Nephron progenitor cell (in vitro differentiated cells): Measurements from ENCODE around the gene PRDM2.

ENCODE experiments used
- DNase-seq: peaks from one replicate; pipeline ENCODE4 v3.0.0; 2021
- H3K27ac Mint-ChIP-seq: 2 replicates; pipeline ENCODE4 v1.8.0; 2021; ENCODE audit warnings: mild to moderate bottlenecking, moderate library complexity, mixed read lengths
- H3K27me3 Mint-ChIP-seq: 2 replicates; pipeline ENCODE4 v1.8.0; 2021; ENCODE audit warnings: mild to moderate bottlenecking, low read depth, mixed read lengths; ENCODE audit not compliant: poor library complexity
- H3K36me3 Mint-ChIP-seq: 2 replicates; pipeline ENCODE4 v1.8.0; 2021; ENCODE audit warnings: low read depth, mixed read lengths
- H3K4me1 Mint-ChIP-seq: 2 replicates; pipeline ENCODE4 v1.8.0; 2021; ENCODE audit warnings: mixed read lengths
- H3K4me3 Mint-ChIP-seq: 2 replicates; pipeline ENCODE4 v1.8.0; 2021; ENCODE audit warnings: mild to moderate bottlenecking, moderate library complexity, mixed read lengths
- H3K9me3 Mint-ChIP-seq: 2 replicates; pipeline ENCODE4 v1.8.0; 2021; ENCODE audit warnings: mild to moderate bottlenecking, moderate library complexity, mixed read lengths
- CTCF ChIP-seq: fragments of 200-600 bp; sonication (generic); IDR thresholded peaks from 2 replicates; pipeline ENCODE4 v1.5.0; 2021; ENCODE audit warnings: antibody characterized with exemption

Gene PRDM2

GRCh38 chr1:13830170-13830569, 130.2 kb downstream of the PRDM2 start:
- no peaks in the 10 kb centered on the region for H3K4me1 Mint-ChIP-seq
- H3K4me3 Mint-ChIP-seq: no peak overlapping the region
- H3K9me3 Mint-ChIP-seq: peaks cover 5% of the 10 kb centered on the region
- peaks cover 42% of the 10 kb centered on the region for H3K27me3 Mint-ChIP-seq
- no peak for TF ChIP-seq CTCF
- DNase-seq: no peak
- no peak overlapping the region for H3K27ac Mint-ChIP-seq
- peaks cover 8% of the 10 kb centered on the region for H3K36me3 Mint-ChIP-seq

- no peak overlapping the region for H3K27ac Mint-ChIP-seq
- no peak for DNase-seq
- no peaks in the 10 kb centered on the region for H3K4me1 Mint-ChIP-seq
- H3K9me3 Mint-ChIP-seq: peaks cover 2% of the 10 kb centered on the region
- no peak overlapping the region for H3K4me3 Mint-ChIP-seq
- no peak for TF ChIP-seq CTCF
- H3K36me3 Mint-ChIP-seq: peaks cover 4% of the 10 kb centered on the region
- peaks cover 47% of the 10 kb centered on the region for H3K27me3 Mint-ChIP-seq
These were observed 130.8 kb downstream of the PRDM2 start for GRCh38 chr1:13830616-13831280.

- Mint-ChIP-seq H3K36me3 (no peaks in the 10 kb centered on the region), H3K4me1 (no peaks in the 10 kb centered on the region), H3K4me3 (no peak overlapping the region), H3K27ac (no peak overlapping the region), H3K27me3 (peaks cover 53% of the 10 kb centered on the region), H3K9me3 (no peaks in the 10 kb centered on the region)
- no peak for DNase-seq
- TF ChIP-seq CTCF: no peak
These were observed 132.1 kb downstream of the PRDM2 start for GRCh38 chr1:13832100-13832499.

GRCh38 chr1:13832536-13832935, 132.5 kb downstream of the PRDM2 start:
- no peak for TF ChIP-seq CTCF
- Mint-ChIP-seq H3K27ac (no peak overlapping the region), H3K4me1 (no peaks in the 10 kb centered on the region), H3K9me3 (no peaks in the 10 kb centered on the region), H3K36me3 (no peaks in the 10 kb centered on the region), H3K27me3 (peaks cover 56% of the 10 kb centered on the region), H3K4me3 (no peak overlapping the region)
- no peak for DNase-seq

- Mint-ChIP-seq H3K9me3 (peaks cover 7% of the 10 kb centered on the region), H3K27me3 (peaks cover 61% of the 10 kb centered on the region), H3K4me1 (no peaks in the 10 kb centered on the region), H3K36me3 (no peaks in the 10 kb centered on the region), H3K4me3 (no peak overlapping the region), H3K27ac (no peak overlapping the region)
- no peak for TF ChIP-seq CTCF
- no peak for DNase-seq
These were observed 136.1 kb downstream of the PRDM2 start for GRCh38 chr1:13836136-13836535.

GRCh38 chr1:13836631-13837030, 136.6 kb downstream of the PRDM2 start:
- H3K9me3 Mint-ChIP-seq: peaks cover 8% of the 10 kb centered on the region
- TF ChIP-seq CTCF: no peak
- DNase-seq: no peak
- peaks cover 64% of the 10 kb centered on the region for H3K27me3 Mint-ChIP-seq
- H3K27ac Mint-ChIP-seq: no peak overlapping the region
- no peak overlapping the region for H3K4me3 Mint-ChIP-seq
- no peaks in the 10 kb centered on the region for H3K4me1 Mint-ChIP-seq
- no peaks in the 10 kb centered on the region for H3K36me3 Mint-ChIP-seq
